CD14-positive monocyte (primary cell): Measurements from ENCODE around the gene ZMAT3. TPM values are rescaled to one million over a fixed set of nuclear protein-coding genes. Genes with fewer than 3 reads are reported as not detected.

Source experiments
- DNase-seq, 3 donors: peaks; one replicate each; pipeline ENCODE4 v3.0.0-alpha.2; 2011 to 2022
- H2AFZ ChIP-seq: 2 replicates; pipeline ENCODE4 v1.6.0; 2012; ENCODE audit warnings: mild to moderate bottlenecking, low read depth, low read length, inconsistent platforms; ENCODE audit not compliant: insufficient read depth, poor library complexity, severe bottlenecking
- H3K27ac ChIP-seq, 2 donors: 1 replicate in 1 of 2; 2 replicates in 1 of 2; pipeline ENCODE4 v1.5.1; 2012 to 2013; ENCODE audit warnings: low read length in 2 of 2, control low read depth in 1 of 2, inconsistent platforms in 1 of 2, low read depth in 1 of 2, mild to moderate bottlenecking in 1 of 2
- H3K27me3 ChIP-seq, 2 donors: one replicate each; pipeline versions ENCODE4 v1.6.0 to v1.6.1; 2011 to 2013; ENCODE audit warnings: low read length in 2 of 2; ENCODE audit not compliant: control insufficient read depth in 2 of 2, insufficient read depth in 2 of 2
- H3K36me3 ChIP-seq, 2 donors: replicated peaks in 1 of 2; 1 replicate in 1 of 2; 2 replicates in 1 of 2; pipeline versions ENCODE4 v1.5.1 to v1.6.1; 2012 to 2013; ENCODE audit warnings: low read length in 2 of 2, control low read depth in 1 of 2, inconsistent platforms in 1 of 2, mild to moderate bottlenecking in 1 of 2; ENCODE audit not compliant: insufficient read depth in 2 of 2, control insufficient read depth in 1 of 2
- H3K4me1 ChIP-seq, 2 donors: 1 replicate in 1 of 2; 2 replicates in 1 of 2; pipeline versions ENCODE4 v1.5.1 to v1.6.1; 2012 to 2013; ENCODE audit warnings: low read length in 2 of 2, control low read depth in 1 of 2, inconsistent platforms in 1 of 2, mild to moderate bottlenecking in 1 of 2, moderate library complexity in 1 of 2; ENCODE audit not compliant: insufficient read depth in 2 of 2, control insufficient read depth in 1 of 2
- H3K4me2 ChIP-seq: replicated peaks from 2 replicates; pipeline ENCODE3; 2012; ENCODE audit warnings: low read length, moderate library complexity, mild to moderate bottlenecking; ENCODE audit not compliant: poor library complexity, severe bottlenecking; ENCODE audit errors: extremely low read depth
- H3K4me3 ChIP-seq, 3 experiments: fragments of 200-600 bp in 1 of 3; sonication (generic) in 1 of 3; replicated peaks in 1 of 3; 1 replicate in 2 of 3; 2 replicates in 1 of 3; pipeline ENCODE4 v1.5.1; 2011 to 2013; ENCODE audit warnings: low read length in 3 of 3, mild to moderate bottlenecking in 3 of 3, control low read depth in 2 of 3, low read depth in 2 of 3, inconsistent platforms in 1 of 3, moderate library complexity in 1 of 3
- H3K79me2 ChIP-seq: 2 replicates; pipeline ENCODE4 v1.6.0; 2012; ENCODE audit warnings: mild to moderate bottlenecking, control low read depth, inconsistent platforms, low read length, moderate library complexity; ENCODE audit not compliant: insufficient read depth
- H3K9ac ChIP-seq: 2 replicates; pipeline ENCODE4 v1.6.0; 2017; ENCODE audit warnings: low read length, mild to moderate bottlenecking; ENCODE audit not compliant: insufficient read depth, poor library complexity, severe bottlenecking
- H3K9me3 ChIP-seq, 2 donors: replicated peaks in 1 of 2; 1 replicate in 1 of 2; 2 replicates in 1 of 2; pipeline versions ENCODE4 v1.5.1 to v1.6.1; 2012 to 2013; ENCODE audit warnings: low read length in 2 of 2, control low read depth in 1 of 2; ENCODE audit not compliant: control insufficient read depth in 1 of 2, insufficient read depth in 1 of 2
- H4K20me1 ChIP-seq: 2 replicates; pipeline ENCODE4 v1.6.0; 2012; ENCODE audit warnings: mild to moderate bottlenecking, low read length, control low read depth, moderate library complexity; ENCODE audit not compliant: insufficient read depth
- H3K27ac Mint-ChIP-seq, 7 donors: one replicate each; pipeline ENCODE4 v1.8.0; 2020; ENCODE audit warnings: mild to moderate bottlenecking in 7 of 7, mixed read lengths in 7 of 7, moderate library complexity in 6 of 7, inconsistent platforms in 2 of 7
- H3K27me3 Mint-ChIP-seq, 3 donors: one replicate each; pipeline ENCODE4 v1.8.0; 2021 to 2022; ENCODE audit warnings: low read depth in 3 of 3, mild to moderate bottlenecking in 3 of 3, mixed read lengths in 3 of 3, moderate library complexity in 3 of 3, inconsistent platforms in 1 of 3
- H3K36me3 Mint-ChIP-seq, 2 donors: one replicate each; pipeline ENCODE4 v1.8.0; 2020; ENCODE audit warnings: mixed read lengths in 2 of 2, inconsistent platforms in 1 of 2, mild to moderate bottlenecking in 1 of 2
- H3K4me1 Mint-ChIP-seq: one replicate; pipeline ENCODE4 v1.8.0; 2020; ENCODE audit warnings: mild to moderate bottlenecking, mixed read lengths
- H3K4me3 Mint-ChIP-seq, 2 donors: one replicate each; pipeline ENCODE4 v1.8.0; 2020; ENCODE audit warnings: mild to moderate bottlenecking in 2 of 2, mixed read lengths in 2 of 2, moderate library complexity in 1 of 2
- H3K9me3 Mint-ChIP-seq, 7 donors: one replicate each; pipeline ENCODE4 v1.8.0; 2020 to 2022; ENCODE audit warnings: mixed read lengths in 7 of 7, mild to moderate bottlenecking in 6 of 7, moderate library complexity in 6 of 7, inconsistent platforms in 2 of 7
- WGBS: methylation state at CpG from one replicate; pipeline ENCODE4 v1.1.5; 2013; ENCODE audit warnings: missing lambda C conversion rate; ENCODE audit not compliant: insufficient coverage; 5-methylcytosine and 5-hydroxymethylcytosine counted together
- intact Hi-C, 2 donors: fragments of 100-400 bp; cut with micrococcal nuclease; formaldehyde crosslinking; loops; one replicate each; pipeline versions ENCODE4 v1.15.0 to v1.15.1; 2023
- polyA plus RNA-seq, 3 donors: library from polyadenylated mRNA; depleted of rRNA in 1 of 3; unstranded in 2 of 3; stranded (reverse) in 1 of 3; fragments of 300-500 nt in 2 of 3; fragments of >200 nt in 1 of 3; fragmentation: Illumina TruSeq in 2 of 3; gene quantifications; 1 replicate in 2 of 3; 2 replicates in 1 of 3; pipeline ENCODE4 v1.2.3, GENCODE V29; 2012 to 2021
- TF ChIP-seq, protein P1 (sequence below): fragments of 200-600 bp; IDR thresholded peaks from one replicate; pipeline ENCODE4 v1.8.0; 2022; ENCODE audit warnings: antibody characterized with exemption, mild to moderate bottlenecking

The ZMAT3 gene
- polyA plus RNA-seq, 3 donors: 3.9 to 9.9 (median 7.9) TPM

DNA sequence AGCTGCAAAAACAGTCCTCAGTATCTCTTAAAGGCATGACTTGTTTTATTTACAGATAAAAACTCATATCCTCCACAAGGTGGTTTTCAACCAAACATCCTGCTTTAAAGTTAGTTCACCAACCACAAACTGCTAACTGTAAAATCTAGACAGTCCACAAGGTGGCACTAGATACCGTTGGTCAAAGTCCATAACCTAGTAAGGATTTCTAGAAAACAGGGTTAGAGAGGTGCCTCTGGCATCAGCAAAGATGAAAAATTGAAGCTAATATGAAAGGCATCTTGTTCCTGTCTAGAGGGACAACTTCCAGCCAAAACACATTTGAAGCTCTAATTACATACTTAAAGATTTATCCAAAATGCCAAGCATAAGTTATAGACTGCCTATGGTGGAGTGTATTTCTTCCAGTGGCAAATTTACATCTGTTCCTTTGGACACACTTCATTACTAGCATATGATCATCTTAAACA is 56.0 kb downstream of the ZMAT3 start:
- WGBS: no CpG with 5 or more reads among the region's 1 CpG
- Histone ChIP-seq H2AFZ (no peak overlapping the region), H3K27ac (no peak overlapping the region), H3K4me3 (no peak overlapping the region), H3K4me2 (no peak overlapping the region), H3K36me3 (no peaks in the 10 kb centered on the region), H3K79me2 (no peaks in the 10 kb centered on the region), H3K27me3 (no peaks in the 10 kb centered on the region), H3K4me1 (no peaks in the 10 kb centered on the region), H4K20me1 (no peaks in the 10 kb centered on the region), H3K9me3 (no peaks in the 10 kb centered on the region), H3K9ac (no peak overlapping the region)
- Mint-ChIP-seq H3K27me3 (peaks cover 2 to 4% (median 2%) of the 10 kb centered on the region in 3 donors), H3K4me1 (peaks cover 9% of the 10 kb centered on the region), H3K27ac (no peak overlapping the region), H3K36me3 (peaks cover 5 to 8% of the 10 kb centered on the region in 2 donors), H3K4me3 (no peak overlapping the region), H3K9me3 (no peaks in the 10 kb centered on the region)
- TF ChIP-seq, protein P1, sequence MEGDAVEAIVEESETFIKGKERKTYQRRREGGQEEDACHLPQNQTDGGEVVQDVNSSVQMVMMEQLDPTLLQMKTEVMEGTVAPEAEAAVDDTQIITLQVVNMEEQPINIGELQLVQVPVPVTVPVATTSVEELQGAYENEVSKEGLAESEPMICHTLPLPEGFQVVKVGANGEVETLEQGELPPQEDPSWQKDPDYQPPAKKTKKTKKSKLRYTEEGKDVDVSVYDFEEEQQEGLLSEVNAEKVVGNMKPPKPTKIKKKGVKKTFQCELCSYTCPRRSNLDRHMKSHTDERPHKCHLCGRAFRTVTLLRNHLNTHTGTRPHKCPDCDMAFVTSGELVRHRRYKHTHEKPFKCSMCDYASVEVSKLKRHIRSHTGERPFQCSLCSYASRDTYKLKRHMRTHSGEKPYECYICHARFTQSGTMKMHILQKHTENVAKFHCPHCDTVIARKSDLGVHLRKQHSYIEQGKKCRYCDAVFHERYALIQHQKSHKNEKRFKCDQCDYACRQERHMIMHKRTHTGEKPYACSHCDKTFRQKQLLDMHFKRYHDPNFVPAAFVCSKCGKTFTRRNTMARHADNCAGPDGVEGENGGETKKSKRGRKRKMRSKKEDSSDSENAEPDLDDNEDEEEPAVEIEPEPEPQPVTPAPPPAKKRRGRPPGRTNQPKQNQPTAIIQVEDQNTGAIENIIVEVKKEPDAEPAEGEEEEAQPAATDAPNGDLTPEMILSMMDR: peak; percentile 86
- peak; percentile 44 to 68 (median 47) for DNase-seq
- intact Hi-C loops: loop anchor here (5.0 to 10.0 kb wide), 2 partner anchors 299 to 302 kb away; no protein-coding TSS in a partner anchor

DNA sequence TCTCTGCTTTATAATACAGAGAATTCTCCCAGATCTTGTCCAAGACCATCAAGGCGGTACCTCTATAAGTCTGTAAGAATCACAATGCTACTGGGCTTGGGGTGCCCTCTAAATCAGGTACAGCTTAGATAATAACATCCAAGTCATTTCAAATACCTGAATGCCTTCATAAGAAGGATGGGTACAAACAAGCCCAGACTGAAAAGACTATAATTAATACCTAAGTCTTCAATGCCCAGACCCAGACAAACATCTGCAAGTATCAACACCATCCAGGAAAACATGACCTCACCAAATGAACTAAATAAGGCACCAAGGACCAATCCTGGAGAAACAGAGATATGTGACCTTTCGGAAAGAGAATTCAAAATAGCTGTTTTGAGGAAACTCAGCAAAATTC is 65.9 kb downstream of the ZMAT3 start:
- H3K27ac ChIP-seq: no peak overlapping the region
- H3K4me1 Mint-ChIP-seq: no peaks in the 10 kb centered on the region
- no peaks in the 10 kb centered on the region for H3K79me2 ChIP-seq
- no peak overlapping the region for H2AFZ ChIP-seq
- 100% methylated on average over 1 of the region's 2 CpGs for WGBS
- intact Hi-C loops: no loop called here
- H3K27me3 ChIP-seq: no peaks in the 10 kb centered on the region
- H3K27me3 Mint-ChIP-seq: peaks cover 8 to 9% (median 8%) of the 10 kb centered on the region in 3 donors
- no peaks in the 10 kb centered on the region for H3K9me3 ChIP-seq
- peaks cover 0 to 5% (median 2%) of the 10 kb centered on the region in 7 donors for H3K9me3 Mint-ChIP-seq
- H3K4me2 ChIP-seq: no peak overlapping the region
- no peak overlapping the region for H3K9ac ChIP-seq
- H4K20me1 ChIP-seq: no peaks in the 10 kb centered on the region
- TF ChIP-seq, protein P1: no peak
- DNase-seq: no peak
- H3K4me3 ChIP-seq: no peak overlapping the region
- no peak overlapping the region for H3K4me3 Mint-ChIP-seq
- H3K36me3 ChIP-seq: no peaks in the 10 kb centered on the region
- H3K27ac Mint-ChIP-seq: no peak overlapping the region
- H3K4me1 ChIP-seq: no peaks in the 10 kb centered on the region
- no peaks in the 10 kb centered on the region for H3K36me3 Mint-ChIP-seq
